GM10266 (cell line): ENCODE measurements around the gene SPRR2E.
"Not testable (repeated sequence)": the region's sequence is repeated elsewhere in the genome, so short reads cannot be mapped to it uniquely, and the experiment has no call there.

Experiments used
- DNase-seq: peaks from one replicate; pipeline ENCODE4 v3.0.0; 2012; ENCODE audit errors: extremely low spot score
- TF ChIP-seq, protein P1 (sequence below): IDR thresholded peaks from 2 replicates; pipeline ENCODE4 v1.5.1; 2012; ENCODE audit warnings: mild to moderate bottlenecking, low read depth; ENCODE audit not compliant: control insufficient read depth, insufficient read depth; ENCODE audit errors: missing control alignments

SPRR2E gene

DNA sequence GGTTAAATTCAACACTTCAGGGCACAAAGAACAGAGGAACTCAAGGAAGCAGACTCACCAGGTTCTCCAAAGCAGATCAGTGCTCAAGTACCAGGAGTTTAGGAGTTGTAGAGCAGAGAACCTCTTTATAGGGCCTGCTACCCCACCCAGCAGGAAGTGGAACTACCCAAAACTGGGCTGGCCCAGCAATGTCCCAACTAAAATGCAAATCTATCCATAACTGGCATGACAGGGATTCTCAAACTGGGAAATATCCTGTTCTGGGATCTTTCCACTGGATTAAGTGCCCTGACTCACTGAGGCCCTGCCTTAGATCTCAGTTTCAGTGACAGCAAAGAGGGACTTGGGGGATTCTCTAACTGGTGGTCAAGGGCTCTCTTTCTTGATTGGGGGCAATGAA, at the start of gene SPRR2E:
Gene SPRR2E, minus strand, starts transcription at position 101 of the 400 bp plus-strand sequence. CDS start 775 bp downstream, outside the sequence.
- DNase-seq, result no peak
- TF ChIP-seq, protein P1, sequence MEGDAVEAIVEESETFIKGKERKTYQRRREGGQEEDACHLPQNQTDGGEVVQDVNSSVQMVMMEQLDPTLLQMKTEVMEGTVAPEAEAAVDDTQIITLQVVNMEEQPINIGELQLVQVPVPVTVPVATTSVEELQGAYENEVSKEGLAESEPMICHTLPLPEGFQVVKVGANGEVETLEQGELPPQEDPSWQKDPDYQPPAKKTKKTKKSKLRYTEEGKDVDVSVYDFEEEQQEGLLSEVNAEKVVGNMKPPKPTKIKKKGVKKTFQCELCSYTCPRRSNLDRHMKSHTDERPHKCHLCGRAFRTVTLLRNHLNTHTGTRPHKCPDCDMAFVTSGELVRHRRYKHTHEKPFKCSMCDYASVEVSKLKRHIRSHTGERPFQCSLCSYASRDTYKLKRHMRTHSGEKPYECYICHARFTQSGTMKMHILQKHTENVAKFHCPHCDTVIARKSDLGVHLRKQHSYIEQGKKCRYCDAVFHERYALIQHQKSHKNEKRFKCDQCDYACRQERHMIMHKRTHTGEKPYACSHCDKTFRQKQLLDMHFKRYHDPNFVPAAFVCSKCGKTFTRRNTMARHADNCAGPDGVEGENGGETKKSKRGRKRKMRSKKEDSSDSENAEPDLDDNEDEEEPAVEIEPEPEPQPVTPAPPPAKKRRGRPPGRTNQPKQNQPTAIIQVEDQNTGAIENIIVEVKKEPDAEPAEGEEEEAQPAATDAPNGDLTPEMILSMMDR, result no peak

DNA sequence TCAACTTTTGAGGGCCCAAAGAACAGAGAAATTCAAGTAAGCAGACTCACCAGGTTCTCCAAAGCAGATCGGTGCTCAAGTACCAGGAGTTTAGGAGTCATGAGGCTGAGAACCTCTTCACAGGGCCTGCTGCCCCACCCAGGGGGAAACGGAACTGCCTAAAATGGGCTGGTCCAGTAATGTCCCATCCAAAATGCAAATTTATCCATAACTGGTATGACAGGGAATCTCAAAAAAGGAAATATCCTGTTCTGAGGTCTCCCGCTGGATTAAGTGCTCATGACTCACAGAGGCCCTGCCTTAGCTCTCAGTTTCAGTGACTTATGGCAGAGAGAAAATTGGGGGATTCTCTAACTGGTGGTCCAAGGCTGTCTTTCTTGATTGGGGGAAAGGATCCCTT, 47.1 kb upstream of the SPRR2E start:
- DNase-seq, result no peak
- TF ChIP-seq, protein P1, result no peak

DNA sequence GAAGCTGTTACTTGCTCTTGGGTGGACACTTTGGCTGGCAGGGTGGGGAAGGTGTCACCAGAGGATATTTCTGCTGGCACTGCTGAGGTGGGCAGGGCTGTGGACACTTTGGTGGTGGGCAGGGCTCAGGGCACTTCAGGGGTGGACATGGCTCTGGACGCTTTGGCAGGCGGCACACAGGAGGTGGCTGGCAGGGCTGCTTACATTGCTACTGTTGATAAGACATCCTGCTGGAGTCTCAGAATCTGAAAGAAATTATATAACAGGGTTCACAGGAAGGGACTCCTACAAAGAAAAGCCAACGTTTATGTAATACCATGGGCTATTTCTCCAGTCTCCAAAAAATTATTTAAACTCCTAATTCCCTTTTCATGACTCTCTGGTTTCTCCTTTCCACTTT, 46.2 kb upstream of the SPRR2E start:
- DNase-seq, result no peak
- TF ChIP-seq, protein P1, result no peak

DNA sequence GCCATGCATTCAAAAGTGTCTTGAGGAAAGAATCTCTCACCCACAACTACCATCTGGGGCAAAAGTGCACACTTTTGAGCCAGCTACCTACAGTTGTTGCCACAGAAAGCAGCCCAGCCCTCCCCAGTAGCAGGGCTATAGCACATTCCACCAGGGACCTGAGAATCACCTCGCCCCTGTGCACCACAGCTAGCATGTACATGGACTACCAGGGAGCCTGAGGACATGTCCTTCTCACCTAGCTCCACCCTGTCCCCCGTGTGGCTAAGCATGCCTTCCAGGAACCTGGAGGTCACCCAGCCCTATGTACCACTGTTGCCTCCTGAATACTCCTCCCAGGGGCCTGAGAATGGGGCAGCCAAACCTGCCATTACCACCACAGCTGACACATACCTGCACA, 39.4 kb upstream of the SPRR2E start:
- DNase-seq, result no peak
- TF ChIP-seq, protein P1, result no peak

DNA sequence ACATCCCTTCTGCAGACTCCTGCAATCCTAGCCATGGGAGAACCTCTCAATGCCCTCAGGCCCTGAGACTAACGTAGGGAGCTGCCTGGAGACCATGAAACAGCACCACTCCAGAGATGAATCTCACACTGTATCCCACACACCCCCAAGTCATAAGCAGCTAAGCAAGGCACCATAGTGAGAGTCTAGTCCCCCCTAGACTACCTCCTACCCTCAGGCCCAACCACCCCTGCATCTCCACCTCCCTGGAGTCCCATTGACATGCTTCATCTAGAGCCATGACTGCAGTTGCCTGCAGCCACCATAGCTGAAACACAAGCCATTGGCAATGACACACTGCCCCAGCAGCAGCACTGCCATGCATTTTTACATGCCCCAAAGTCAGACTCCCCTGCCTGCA, 38.9 kb upstream of the SPRR2E start:
- DNase-seq, result no peak
- TF ChIP-seq, protein P1, result no peak

DNA sequence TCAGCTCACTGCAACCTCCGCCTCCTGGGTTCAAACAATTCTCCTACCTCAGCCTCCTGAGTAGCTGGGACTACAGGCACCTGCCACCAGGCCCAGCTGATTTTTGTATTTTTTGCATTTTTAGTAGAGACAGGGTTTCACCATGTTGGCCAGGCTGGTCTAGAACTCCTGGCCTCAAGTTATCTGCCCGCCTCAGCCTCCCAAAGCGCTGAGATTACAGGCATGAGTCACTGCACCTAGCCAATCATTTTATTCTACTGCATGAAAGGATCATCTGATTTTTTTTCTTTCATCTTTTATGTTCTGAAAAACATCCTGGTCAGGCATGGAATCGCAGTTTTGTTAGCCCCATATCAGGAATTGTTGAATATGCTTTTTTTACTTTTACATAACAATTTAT, 34.4 kb upstream of the SPRR2E start:
- DNase-seq, result not testable (repeated sequence)

DNA sequence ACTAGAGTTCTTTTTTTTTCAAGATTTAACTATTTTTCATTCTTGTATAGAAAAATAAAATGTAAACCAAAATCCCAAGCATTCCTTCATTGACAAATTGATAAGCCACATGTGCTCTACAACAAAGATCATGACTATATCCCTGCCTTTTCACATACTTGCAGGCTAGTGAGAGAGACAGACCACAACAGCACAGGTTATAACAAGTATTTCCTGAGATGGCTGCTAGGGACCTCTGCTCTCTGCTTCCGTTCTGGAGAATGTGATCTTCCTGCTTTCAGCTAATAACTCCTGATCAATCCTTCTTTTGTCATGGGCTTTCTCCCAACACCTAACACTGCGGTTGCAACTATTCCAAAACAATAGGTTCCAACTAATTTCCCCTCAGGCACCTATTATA, 33.0 kb upstream of the SPRR2E start:
- no peak for DNase-seq
- TF ChIP-seq, protein P1, result no peak

DNA sequence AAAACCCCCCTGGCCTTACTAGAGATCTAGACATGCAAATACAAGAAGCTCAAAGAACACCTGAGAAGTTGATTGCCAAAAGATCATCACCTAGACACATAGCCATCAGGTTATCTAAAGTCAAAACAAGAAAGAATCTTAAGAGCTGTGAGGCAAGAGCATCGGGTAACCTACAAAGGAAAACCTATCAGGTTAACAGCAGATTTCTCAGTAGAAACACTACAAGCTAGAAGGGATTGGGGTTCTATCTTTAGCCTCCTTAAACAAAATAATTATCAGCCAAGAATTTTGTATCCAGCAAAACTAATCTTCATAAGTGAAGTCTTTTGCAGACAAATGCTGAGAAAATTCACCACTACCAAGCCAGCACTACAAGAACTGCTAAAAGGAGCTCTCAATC, 31.2 kb upstream of the SPRR2E start:
- no peak for DNase-seq
- TF ChIP-seq, protein P1, result no peak

DNA sequence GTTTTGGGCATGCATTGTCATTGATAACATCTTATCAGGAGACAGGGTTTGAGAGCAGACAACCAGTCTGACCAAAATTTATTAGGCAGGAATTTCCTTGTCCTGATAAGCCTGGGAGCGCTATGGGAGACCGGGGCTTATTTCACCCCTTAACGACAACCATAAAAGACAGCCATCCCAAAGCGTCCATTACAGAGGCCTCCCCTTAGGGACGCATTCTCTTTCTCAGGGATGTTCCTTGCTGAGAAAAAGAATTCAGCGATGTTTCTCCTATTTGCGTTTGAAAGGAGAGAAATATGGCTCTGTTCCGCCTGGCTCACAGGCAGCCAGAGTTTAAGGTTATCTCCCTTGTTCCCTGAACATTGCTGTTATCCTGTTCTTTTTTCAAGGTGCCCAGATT, 29.5 kb upstream of the SPRR2E start:
- DNase-seq, result not testable (repeated sequence)
